ENCODE results near the gene VPS13D.

The VPS13D gene

GRCh38 chr1:12445257-12445656 is 215.4 kb downstream of the VPS13D start:
- TF ChIP-seq TAF1 (IDR thresholded peaks at IDR 0.05; ENCODE audit: low read depth) (no peak), NFIC (IDR thresholded peaks at IDR 0.05) (no peak), RAD21 (IDR thresholded peaks at IDR 0.05; ENCODE audit: low read depth) (no peak), YY1 (IDR thresholded peaks at IDR 0.05; ENCODE audit: low read depth) (no peak), FOXM1 (IDR thresholded peaks at IDR 0.05; ENCODE audit: borderline replicate concordance, low read depth) (no peak), CREB1 (IDR thresholded peaks at IDR 0.05; ENCODE audit: low read depth) (no peak), USF1 (IDR thresholded peaks at IDR 0.05) (no peak), REST (IDR thresholded peaks at IDR 0.05; ENCODE audit: low read depth) (no peak), TEAD4 (IDR thresholded peaks at IDR 0.05) (no peak), EP300 (IDR thresholded peaks at IDR 0.05; ENCODE audit: borderline replicate concordance) (no peak), TCF12 (IDR thresholded peaks at IDR 0.05; ENCODE audit: low read depth) (no peak), CEBPB (IDR thresholded peaks at IDR 0.05) (no peak), ZBTB7A (IDR thresholded peaks at IDR 0.05; ENCODE audit: low read depth) (no peak), EGR1 (IDR thresholded peaks at IDR 0.05) (no peak), MAX (IDR thresholded peaks at IDR 0.05) (no peak)

- no peak for TF ChIP-seq TCF12 (IDR thresholded peaks at IDR 0.05; ENCODE audit: low read depth)
- no peak for TF ChIP-seq REST (IDR thresholded peaks at IDR 0.05; ENCODE audit: low read depth)
- TF ChIP-seq YY1 (IDR thresholded peaks at IDR 0.05; ENCODE audit: low read depth) = no peak
- no peak for TF ChIP-seq CREB1 (IDR thresholded peaks at IDR 0.05; ENCODE audit: low read depth)
- TF ChIP-seq CEBPB (IDR thresholded peaks at IDR 0.05) = no peak
- no peak for TF ChIP-seq EGR1 (IDR thresholded peaks at IDR 0.05)
Measured at GRCh38 chr1:12446593-12446992, 216.8 kb downstream of the VPS13D start.

- TF ChIP-seq NFIC (IDR thresholded peaks at IDR 0.05) (no peak), FOXM1 (IDR thresholded peaks at IDR 0.05; ENCODE audit: borderline replicate concordance, low read depth) (no peak), TCF12 (IDR thresholded peaks at IDR 0.05; ENCODE audit: low read depth) (no peak), ZBTB7A (IDR thresholded peaks at IDR 0.05; ENCODE audit: low read depth) (no peak), RAD21 (IDR thresholded peaks at IDR 0.05; ENCODE audit: low read depth) (no peak), USF1 (IDR thresholded peaks at IDR 0.05) (no peak), TEAD4 (IDR thresholded peaks at IDR 0.05) (no peak), REST (IDR thresholded peaks at IDR 0.05; ENCODE audit: low read depth) (no peak), CEBPB (IDR thresholded peaks at IDR 0.05) (no peak), YY1 (IDR thresholded peaks at IDR 0.05; ENCODE audit: low read depth) (no peak), MAX (IDR thresholded peaks at IDR 0.05) (no peak), CREB1 (IDR thresholded peaks at IDR 0.05; ENCODE audit: low read depth) (no peak), EP300 (IDR thresholded peaks at IDR 0.05; ENCODE audit: borderline replicate concordance) (no peak), TAF1 (IDR thresholded peaks at IDR 0.05; ENCODE audit: low read depth) (no peak), EGR1 (IDR thresholded peaks at IDR 0.05) (no peak)
Measured at GRCh38 chr1:12447307-12447706, 217.5 kb downstream of the VPS13D start.

GRCh38 chr1:12447849-12448312 is 218.1 kb downstream of the VPS13D start:
- TF ChIP-seq EGR1 (IDR thresholded peaks at IDR 0.05) (no peak), NFIC (IDR thresholded peaks at IDR 0.05) (peak; percentile 73), TEAD4 (IDR thresholded peaks at IDR 0.05) (peak; percentile 59), CEBPB (IDR thresholded peaks at IDR 0.05) (peak; percentile 88), REST (IDR thresholded peaks at IDR 0.05; ENCODE audit: low read depth) (no peak), EP300 (IDR thresholded peaks at IDR 0.05; ENCODE audit: borderline replicate concordance) (peak; percentile 87), FOXM1 (IDR thresholded peaks at IDR 0.05; ENCODE audit: borderline replicate concordance, low read depth) (peak; percentile 83), TCF12 (IDR thresholded peaks at IDR 0.05; ENCODE audit: low read depth) (peak; percentile 76)
